Testis (tissue), 2 donors: ENCODE results near the gene SYT12.

ENCODE experiments used
- POLR2A ChIP-seq: fragments of 450-650 bp; IDR thresholded peaks from one replicate; pipeline ENCODE4 v1.6.1; 2017; ENCODE audit warnings: antibody characterized with exemption, mild to moderate bottlenecking, moderate library complexity
- TF ChIP-seq, protein P1 (sequence below), 3 experiments: fragments of 450-650 bp in 2 of 3; fragments of 200-600 bp in 1 of 3; sonication (generic) in 1 of 3; IDR thresholded peaks; one replicate each; pipeline ENCODE4 v1.5.1; 2016 to 2019; ENCODE audit warnings: antibody characterized with exemption in 3 of 3, mild to moderate bottlenecking in 2 of 3, moderate library complexity in 1 of 3

DNA sequence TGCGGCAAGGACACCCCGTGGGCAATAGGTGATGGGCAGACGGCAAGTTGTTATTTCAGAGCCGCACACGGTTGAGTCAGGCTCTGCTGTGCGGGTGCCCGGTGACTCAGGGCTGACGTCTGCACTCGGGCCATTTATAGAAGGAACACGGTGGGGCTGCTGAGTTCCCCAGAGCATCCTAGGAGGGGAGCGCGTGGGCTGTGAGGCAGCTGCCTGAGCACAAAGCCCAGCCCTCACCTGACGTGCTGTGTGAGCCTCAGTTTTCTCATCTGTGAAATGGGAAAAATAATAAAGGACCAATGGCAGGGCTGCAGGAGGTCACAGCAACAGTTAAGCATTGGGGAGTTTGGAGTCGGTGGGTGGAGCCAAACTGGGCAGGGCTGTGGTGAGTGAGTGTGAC, 22.4 kb downstream of the SYT12 start:
- TF ChIP-seq, protein P1, sequence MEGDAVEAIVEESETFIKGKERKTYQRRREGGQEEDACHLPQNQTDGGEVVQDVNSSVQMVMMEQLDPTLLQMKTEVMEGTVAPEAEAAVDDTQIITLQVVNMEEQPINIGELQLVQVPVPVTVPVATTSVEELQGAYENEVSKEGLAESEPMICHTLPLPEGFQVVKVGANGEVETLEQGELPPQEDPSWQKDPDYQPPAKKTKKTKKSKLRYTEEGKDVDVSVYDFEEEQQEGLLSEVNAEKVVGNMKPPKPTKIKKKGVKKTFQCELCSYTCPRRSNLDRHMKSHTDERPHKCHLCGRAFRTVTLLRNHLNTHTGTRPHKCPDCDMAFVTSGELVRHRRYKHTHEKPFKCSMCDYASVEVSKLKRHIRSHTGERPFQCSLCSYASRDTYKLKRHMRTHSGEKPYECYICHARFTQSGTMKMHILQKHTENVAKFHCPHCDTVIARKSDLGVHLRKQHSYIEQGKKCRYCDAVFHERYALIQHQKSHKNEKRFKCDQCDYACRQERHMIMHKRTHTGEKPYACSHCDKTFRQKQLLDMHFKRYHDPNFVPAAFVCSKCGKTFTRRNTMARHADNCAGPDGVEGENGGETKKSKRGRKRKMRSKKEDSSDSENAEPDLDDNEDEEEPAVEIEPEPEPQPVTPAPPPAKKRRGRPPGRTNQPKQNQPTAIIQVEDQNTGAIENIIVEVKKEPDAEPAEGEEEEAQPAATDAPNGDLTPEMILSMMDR (IDR thresholded peaks at IDR 0.05): no peak
- no peak for TF ChIP-seq POLR2A
